ENCODE data around the gene RPSA.
A peak's percentile ranks its signal among the peaks of the same experiment; 100 is the strongest.
"Not testable (repeated sequence)": the region's sequence is repeated elsewhere in the genome, so short reads cannot be mapped to it uniquely, and the experiment has no call there.

RPSA gene

DNA sequence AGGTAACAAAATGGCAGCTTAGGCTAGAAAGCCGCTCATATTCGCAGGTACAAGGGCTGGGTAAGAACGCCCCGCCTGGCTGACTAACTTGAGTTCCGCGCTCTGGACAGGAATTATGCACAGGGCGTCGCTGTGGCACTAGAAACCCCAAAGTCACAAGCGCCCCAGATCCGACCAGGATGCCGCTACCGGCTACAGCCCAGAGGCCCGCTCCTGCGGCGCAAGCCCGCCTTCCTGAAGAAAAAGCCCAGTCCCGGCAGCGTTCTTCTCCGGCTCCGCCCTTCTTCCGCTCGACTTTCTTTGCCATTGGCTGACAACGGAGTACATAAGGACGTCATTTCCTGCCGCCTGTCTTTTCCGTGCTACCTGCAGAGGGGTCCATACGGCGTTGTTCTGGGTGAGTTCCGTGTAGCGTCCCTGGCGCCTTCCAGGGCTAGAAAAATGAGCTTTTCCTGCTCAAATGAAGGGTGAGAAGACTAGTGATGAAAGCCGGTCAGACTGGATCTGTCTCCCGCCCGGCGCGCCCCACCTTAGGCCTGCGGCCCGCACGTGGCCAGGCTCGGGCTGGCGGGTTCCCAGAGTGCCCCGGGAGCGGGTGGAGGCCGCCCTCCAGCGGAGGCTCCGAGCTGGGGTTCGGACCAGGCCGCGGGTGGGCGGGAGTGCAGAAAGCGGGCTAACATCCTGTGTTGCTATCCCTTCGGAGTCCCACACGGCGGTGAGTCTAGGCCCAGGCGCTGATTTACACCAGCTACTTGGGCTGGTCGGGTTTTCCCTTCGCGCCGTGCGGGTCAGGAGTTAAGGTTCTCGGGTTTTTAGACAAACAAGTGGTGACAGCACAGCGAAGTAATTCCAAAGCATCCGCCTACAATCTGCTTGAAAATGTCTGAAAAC, at the start of gene RPSA:
Gene RPSA (plus strand): TSS at position 353 of the 891 bp plus-strand sequence. CDS start 934 bp downstream, outside the sequence.
- DNase-seq = peak; percentile 97

DNA sequence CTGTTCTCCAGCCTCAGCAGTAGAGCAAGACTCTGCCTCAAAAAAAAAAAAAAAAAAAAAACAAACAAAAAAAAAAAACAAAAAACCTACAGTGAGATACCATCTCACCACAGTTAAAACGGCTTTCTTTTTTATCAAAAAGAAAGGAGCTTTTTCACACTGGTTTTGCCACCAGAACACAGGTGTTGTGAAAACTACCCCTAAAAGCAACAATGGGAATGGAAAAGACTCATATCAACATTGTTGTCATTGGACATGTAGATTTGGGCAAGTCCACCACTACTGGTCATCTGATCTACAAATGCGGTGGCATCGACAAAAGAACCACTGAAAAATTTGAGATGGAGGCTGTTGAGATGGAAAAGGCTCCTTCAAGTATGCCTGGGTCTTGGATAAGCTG, 48.2 kb upstream of the RPSA start:
- DNase-seq = no peak

GRCh38 chr3:39361252-39361927, 45.1 kb upstream of the RPSA start:
- DNase-seq = no peak

GRCh38 chr3:39362192-39362591, 44.3 kb upstream of the RPSA start:
- no peak for DNase-seq

GRCh38 chr3:39362812-39363211, 43.7 kb upstream of the RPSA start:
- no peak for DNase-seq

- not testable (repeated sequence) for DNase-seq
Observed at GRCh38 chr3:39370450-39370849, 36.1 kb upstream of the RPSA start.

GRCh38 chr3:39372833-39373232, 33.7 kb upstream of the RPSA start:
- DNase-seq = no peak

DNA sequence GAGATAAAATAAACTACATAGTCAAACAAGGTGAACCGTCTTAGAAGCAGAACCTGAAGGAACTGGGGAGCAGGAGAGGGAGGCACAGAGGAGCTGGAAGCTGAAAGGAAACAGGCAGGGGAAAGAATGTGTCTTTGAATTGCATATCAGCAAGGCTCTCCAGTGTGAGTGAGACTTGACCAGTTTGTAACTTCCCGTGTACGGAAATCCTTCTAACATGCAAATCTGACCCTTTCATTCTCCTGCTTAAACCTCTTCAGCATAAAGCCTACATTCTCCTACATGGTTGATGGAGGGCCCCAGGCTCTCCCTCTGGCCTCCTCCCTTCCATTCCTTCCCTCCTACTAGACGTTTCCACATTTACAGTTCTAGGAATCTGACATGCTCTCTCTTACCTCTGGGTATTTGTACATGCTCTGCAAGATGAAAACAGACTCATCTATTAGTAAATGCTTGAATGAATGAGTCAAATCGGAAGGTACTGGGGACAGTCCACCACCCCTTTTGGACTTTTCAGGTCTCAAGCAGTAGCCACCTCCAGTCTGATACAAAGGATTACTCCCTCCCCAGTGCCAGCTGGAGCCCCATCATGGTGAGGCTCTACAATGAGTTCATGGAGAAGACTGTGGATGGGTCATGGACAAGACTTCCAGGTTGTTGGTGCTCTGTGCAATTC, 29.4 kb upstream of the RPSA start:
- DNase-seq = no peak

DNA sequence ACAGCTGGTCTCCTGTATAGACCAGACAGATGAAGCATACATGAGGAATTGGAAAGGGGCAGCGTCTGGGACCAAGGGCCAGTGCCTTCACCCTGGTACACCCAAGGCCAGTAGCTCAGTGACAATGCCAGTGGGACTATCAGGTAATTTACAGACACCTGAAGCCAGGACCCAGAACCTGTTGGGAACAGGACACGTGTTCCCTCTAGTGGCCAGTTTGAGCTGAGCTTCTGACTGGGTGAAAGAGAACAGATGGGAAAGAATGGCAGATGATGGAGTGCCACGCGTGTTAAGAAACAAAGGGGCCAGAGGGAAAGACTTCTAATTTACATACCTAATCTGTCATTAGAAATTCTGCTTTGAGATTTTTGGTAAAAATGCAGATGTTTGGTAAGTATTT, 28.4 kb upstream of the RPSA start:
- no peak for DNase-seq

DNA sequence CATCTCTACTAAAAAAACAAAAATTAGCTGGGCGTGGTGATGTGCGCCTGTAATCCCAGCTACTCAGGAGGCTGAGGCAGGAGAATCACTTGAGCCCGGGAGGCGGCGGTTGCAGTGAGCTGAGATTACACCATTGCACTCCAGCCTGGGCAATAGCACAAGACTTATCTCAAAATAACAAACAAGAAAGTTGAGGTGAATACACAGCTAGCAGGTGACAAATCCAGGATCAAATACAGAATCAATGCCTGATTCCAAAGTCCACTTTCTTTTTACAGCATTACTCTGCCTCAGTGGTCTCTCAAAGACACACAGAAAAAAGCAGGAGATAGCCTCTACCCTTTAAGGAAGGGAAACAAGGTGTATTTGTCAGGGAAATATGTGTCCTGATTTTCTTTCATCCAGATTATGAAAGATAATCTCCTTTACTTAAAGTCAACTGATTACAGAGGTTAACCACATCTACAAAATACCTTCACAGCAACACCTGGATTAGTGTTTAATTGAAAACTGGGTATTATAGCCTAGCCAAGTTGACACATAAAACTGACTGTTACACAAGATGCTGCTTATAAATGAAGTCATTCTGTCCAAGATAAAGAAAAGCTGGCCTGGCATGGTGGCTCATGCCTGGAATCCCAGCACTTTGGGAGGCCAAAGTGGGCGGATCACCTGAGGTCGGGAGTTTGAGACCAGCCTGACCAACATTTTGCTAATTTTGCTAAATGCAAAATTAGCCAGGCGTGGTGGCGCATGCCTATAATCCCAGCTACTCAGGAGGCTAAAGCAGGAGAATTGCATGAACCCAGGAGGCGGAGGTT, 27.4 kb upstream of the RPSA start:
- no peak for DNase-seq

DNA sequence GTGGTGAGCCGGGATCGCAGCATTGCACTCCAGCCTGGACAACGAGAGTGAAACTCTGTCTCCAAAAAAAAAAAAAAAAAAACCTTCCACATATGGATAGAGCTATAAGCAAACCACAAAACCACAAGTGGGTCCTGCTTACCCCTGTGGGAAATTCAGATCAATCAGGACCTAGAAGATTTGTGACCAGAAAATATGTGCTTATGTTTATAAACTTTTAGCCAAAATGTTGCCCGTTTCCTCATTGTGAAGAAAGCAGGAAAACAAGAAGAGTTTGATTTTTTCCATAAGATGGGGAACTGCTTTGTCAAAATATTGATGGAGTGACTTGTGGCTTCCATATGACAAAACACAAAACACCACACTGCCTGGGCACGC, 26.8 kb upstream of the RPSA start:
- no peak for DNase-seq

GRCh38 chr3:39381432-39381831, 25.1 kb upstream of the RPSA start:
- no peak for DNase-seq

DNA sequence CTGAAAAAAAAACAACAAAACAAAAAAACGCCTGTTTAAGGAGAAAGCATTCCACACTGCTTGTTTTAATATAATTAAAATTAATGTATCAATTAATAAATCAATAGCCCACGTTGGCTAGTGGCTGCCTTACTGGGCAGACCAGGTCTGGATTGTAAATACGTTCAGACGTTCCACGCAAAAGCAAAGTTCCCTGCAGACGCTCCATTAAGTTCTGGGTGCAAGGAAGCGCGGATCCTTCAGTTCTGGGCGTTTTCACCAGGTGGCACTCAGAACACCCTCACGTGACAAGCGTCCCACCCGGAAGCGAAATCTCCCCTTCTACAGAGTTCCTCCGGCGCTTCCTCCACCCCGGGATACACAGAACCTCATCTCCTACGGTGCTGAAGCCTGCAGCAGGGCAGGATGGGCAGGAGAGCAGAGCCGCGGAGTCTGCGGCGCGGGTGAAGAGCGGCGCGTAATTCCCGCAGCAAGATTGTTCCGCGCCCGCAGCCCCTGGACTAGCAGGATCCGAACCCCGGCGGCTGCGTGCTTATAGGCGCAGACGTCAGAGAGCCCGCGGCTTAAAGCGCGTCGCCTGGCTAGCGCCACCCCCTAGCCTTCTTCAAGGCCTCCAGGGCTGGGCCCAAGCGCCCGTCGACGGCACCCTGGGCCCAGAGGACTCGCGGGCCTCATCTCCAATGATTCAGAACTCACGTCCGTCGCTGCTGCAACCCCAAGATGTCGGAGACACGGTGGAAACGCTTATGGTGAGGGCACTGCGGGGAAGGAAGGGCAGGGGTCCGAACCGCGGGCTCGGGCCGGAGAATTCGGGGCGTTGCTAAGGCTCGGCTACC, 23.3 kb upstream of the RPSA start, which contains the start of gene SLC25A38:
Gene SLC25A38 (plus strand): TSS at position 326 of the 836 bp plus-strand sequence. CDS start 355 bp downstream, at position 681.
- DNase-seq = peak; percentile 87

GRCh38 chr3:39383881-39384664, 22.4 kb upstream of the RPSA start:
- peak; percentile 96 for DNase-seq

- DNase-seq = no peak
Observed at GRCh38 chr3:39384665-39385000, 21.9 kb upstream of the RPSA start.

- DNase-seq = no peak
Observed at GRCh38 chr3:39385456-39386090, 20.9 kb upstream of the RPSA start.

GRCh38 chr3:39386318-39386717, 20.2 kb upstream of the RPSA start:
- DNase-seq = no peak

GRCh38 chr3:39387411-39387975, 19.0 kb upstream of the RPSA start:
- DNase-seq = no peak

DNA sequence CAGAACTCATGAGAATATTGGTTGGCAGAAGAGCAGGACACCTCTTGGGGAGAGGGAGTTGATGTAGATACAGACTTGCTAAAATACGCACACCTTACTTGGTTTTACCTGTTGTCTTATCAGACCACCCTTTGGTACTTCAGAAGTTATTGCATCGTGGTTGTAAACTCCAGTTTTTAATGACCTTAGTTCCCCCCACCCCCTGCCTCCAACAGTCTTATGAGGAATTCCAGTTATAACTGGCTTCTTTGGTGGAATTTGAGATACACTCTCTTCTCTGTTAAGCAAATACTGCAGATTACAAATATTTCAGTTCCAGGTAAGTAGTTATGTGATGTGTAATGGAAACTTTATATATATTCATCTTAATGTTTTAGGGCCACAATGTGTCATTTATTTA, 18.4 kb upstream of the RPSA start:
- DNase-seq = no peak

GRCh38 chr3:39388741-39389248, 17.7 kb upstream of the RPSA start:
- DNase-seq = no peak

Measured in right hindlimb (tissue), 1 donor.